H1 (cell line): ENCODE results near the gene TGM5. TPM values are rescaled to one million over a fixed set of nuclear protein-coding genes. Genes with fewer than 3 reads are reported as not detected.
"Not testable (repeated sequence)": the region's sequence is repeated elsewhere in the genome, so short reads cannot be mapped to it uniquely, and the experiment has no call there.

Source experiments
- CTCF ChIA-PET: fragments of 300-600 bp; sonication (Branson Sonifier 250); formaldehyde crosslinking; loops from one replicate; lab custom pipeline; 2021; ENCODE audit not compliant: partially characterized antibody; lab: Charles Lee
- POLR2A ChIA-PET: fragments of 300-600 bp; sonication (Branson Sonifier 250); formaldehyde crosslinking; loops from one replicate; lab custom pipeline; 2021; ENCODE audit warnings: inconsistent platforms; ENCODE audit not compliant: partially characterized antibody; lab: Charles Lee
- DNase-seq, 2 experiments: peaks; one replicate each; pipeline versions ENCODE4 v3.0.0 to v3.0.0-alpha.2; 2010 to 2022; ENCODE audit warnings: low spot score in 2 of 2, low read depth in 1 of 2, mixed read lengths in 1 of 2
- FAIRE-seq: peaks from 2 replicates; lab custom pipeline; 2011; peaks lifted over from hg19 to GRCh38; lab: Jason Lieb, UNC
- H2AFZ ChIP-seq: 2 replicates; pipeline ENCODE4 v1.8.1; 2012; ENCODE audit warnings: low read length, inconsistent platforms
- H2AK5ac ChIP-seq: 2 replicates; pipeline ENCODE4 v1.6.1; 2013; ENCODE audit warnings: low read depth, low read length
- H2BK120ac ChIP-seq: replicated peaks from 2 replicates; pipeline ENCODE3; 2013; ENCODE audit warnings: low read depth, low read length, inconsistent platforms
- H2BK12ac ChIP-seq: 2 replicates; pipeline ENCODE4 v1.6.1; 2013; ENCODE audit warnings: low read depth, low read length
- H2BK15ac ChIP-seq: 2 replicates; pipeline ENCODE4 v1.6.1; 2013; ENCODE audit warnings: low read length
- H2BK20ac ChIP-seq: 2 replicates; pipeline ENCODE4 v1.6.1; 2013; ENCODE audit warnings: low read length
- H2BK5ac ChIP-seq: 2 replicates; pipeline ENCODE4 v1.6.1; 2013; ENCODE audit warnings: low read depth, low read length
- H3K14ac ChIP-seq: 2 replicates; pipeline ENCODE4 v1.6.1; 2013; ENCODE audit warnings: inconsistent platforms; ENCODE audit not compliant: insufficient read length
- H3K18ac ChIP-seq: 2 replicates; pipeline ENCODE4 v1.6.1; 2013; ENCODE audit warnings: low read length; ENCODE audit errors: extremely low read depth
- H3K23ac ChIP-seq: 2 replicates; pipeline ENCODE4 v1.6.1; 2013; ENCODE audit warnings: inconsistent platforms; ENCODE audit not compliant: insufficient read length
- H3K23me2 ChIP-seq: 2 replicates; pipeline ENCODE4 v1.6.1; 2013; ENCODE audit warnings: low read depth, low read length
- H3K27ac ChIP-seq: 2 replicates; pipeline ENCODE4 v1.6.1; 2011; ENCODE audit warnings: low read depth, low read length, inconsistent platforms
- H3K27me3 ChIP-seq, 4 experiments: replicated peaks in 1 of 4; 1 replicate in 1 of 4; 2 replicates in 3 of 4; pipeline versions ENCODE4 v1.6.1 to v1.8.1; 2011 to 2013; ENCODE audit warnings: low read length in 3 of 4, mild to moderate bottlenecking in 3 of 4, inconsistent platforms in 2 of 4, mixed read lengths in 2 of 4, moderate library complexity in 1 of 4; ENCODE audit not compliant: control insufficient read depth in 3 of 4, insufficient read depth in 3 of 4; ENCODE audit errors: extremely low read depth in 1 of 4
- H3K36me3 ChIP-seq, 4 experiments: 2 replicates each; pipeline versions ENCODE4 v1.6.1 to v1.8.1; 2011 to 2013; ENCODE audit warnings: mild to moderate bottlenecking in 4 of 4, low read length in 3 of 4, moderate library complexity in 2 of 4, control low read depth in 1 of 4, inconsistent platforms in 1 of 4; ENCODE audit not compliant: insufficient read depth in 4 of 4, control insufficient read depth in 2 of 4
- H3K4ac ChIP-seq: replicated peaks from 2 replicates; pipeline ENCODE3; 2013; ENCODE audit warnings: low read length, low read depth, mixed read lengths, inconsistent platforms; ENCODE audit not compliant: insufficient read length
- H3K4me1 ChIP-seq, 4 experiments: replicated peaks in 1 of 4; 1 replicate in 1 of 4; 2 replicates in 3 of 4; pipeline versions ENCODE4 v1.6.1 to v1.8.1; 2011 to 2013; ENCODE audit warnings: low read length in 3 of 4, inconsistent platforms in 2 of 4, mixed read lengths in 1 of 4; ENCODE audit not compliant: insufficient read depth in 4 of 4, control insufficient read depth in 3 of 4
- H3K4me2 ChIP-seq, 2 experiments: 2 replicates each; pipeline versions ENCODE4 v1.6.1 to v1.8.1; 2011 to 2013; ENCODE audit warnings: low read depth in 2 of 2, low read length in 2 of 2, control low read depth in 1 of 2, inconsistent platforms in 1 of 2, mild to moderate bottlenecking in 1 of 2; ENCODE audit not compliant: insufficient read depth in 1 of 2
- H3K4me3 ChIP-seq, 4 experiments: fragments of 200-600, 300-600 bp in 1 of 4; sonication (generic), shearing (Covaris generic), sonication (Bioruptor Twin) in 1 of 4; 2 replicates each; pipeline versions ENCODE4 v1.5.1 to v1.8.1; 2011 to 2016; ENCODE audit warnings: low read length in 4 of 4, low read depth in 3 of 4, control low read depth in 2 of 4, inconsistent platforms in 2 of 4, mild to moderate bottlenecking in 2 of 4, mixed read lengths in 1 of 4, moderate library complexity in 1 of 4; ENCODE audit not compliant: insufficient read depth in 2 of 4; ENCODE audit errors: extremely low read depth in 1 of 4
- H3K56ac ChIP-seq: replicated peaks from 2 replicates; pipeline ENCODE3; 2013; ENCODE audit warnings: low read depth, mild to moderate bottlenecking, mixed read lengths, low read length, inconsistent platforms; ENCODE audit not compliant: insufficient read length
- H3K79me1 ChIP-seq: 2 replicates; pipeline ENCODE4 v1.6.1; 2013; ENCODE audit warnings: low read depth, low read length, control low read depth
- H3K79me2 ChIP-seq, 2 experiments: 2 replicates each; pipeline versions ENCODE4 v1.6.1 to v1.8.1; 2012 to 2013; ENCODE audit warnings: low read length in 2 of 2, mild to moderate bottlenecking in 2 of 2, inconsistent platforms in 1 of 2; ENCODE audit not compliant: insufficient read depth in 2 of 2, control insufficient read depth in 1 of 2
- H3K9ac ChIP-seq, 4 experiments: replicated peaks in 1 of 4; 1 replicate in 1 of 4; 2 replicates in 3 of 4; pipeline versions ENCODE4 v1.6.1 to v1.8.1; 2011 to 2013; ENCODE audit warnings: low read depth in 3 of 4, low read length in 3 of 4, control low read depth in 2 of 4, mild to moderate bottlenecking in 2 of 4, moderate library complexity in 2 of 4, inconsistent platforms in 1 of 4; ENCODE audit errors: extremely low read depth in 1 of 4
- H3K9me3 ChIP-seq, 2 experiments: 2 replicates each; pipeline versions ENCODE4 v1.6.1 to v1.8.1; 2012 to 2013; ENCODE audit warnings: mild to moderate bottlenecking in 2 of 2, moderate library complexity in 2 of 2, control low read depth in 1 of 2, inconsistent platforms in 1 of 2, low read depth in 1 of 2, low read length in 1 of 2, mixed read lengths in 1 of 2; ENCODE audit not compliant: insufficient read depth in 2 of 2
- H4K20me1 ChIP-seq, 2 experiments: replicated peaks in 1 of 2; 2 replicates each; pipeline versions ENCODE3 to v1.8.1; 2011 to 2013; ENCODE audit warnings: inconsistent platforms in 2 of 2, low read length in 2 of 2, mild to moderate bottlenecking in 1 of 2; ENCODE audit not compliant: insufficient read depth in 2 of 2, control insufficient read depth in 1 of 2
- H4K5ac ChIP-seq: 2 replicates; pipeline ENCODE4 v1.6.1; 2013; ENCODE audit warnings: low read length, low read depth, mixed read lengths, inconsistent platforms; ENCODE audit not compliant: insufficient read length
- H4K8ac ChIP-seq: 2 replicates; pipeline ENCODE4 v1.8.0; 2013; ENCODE audit warnings: mild to moderate bottlenecking, moderate library complexity, low read length, inconsistent platforms; ENCODE audit not compliant: insufficient read depth; ENCODE audit errors: extremely low read depth
- H4K91ac ChIP-seq: replicated peaks from 2 replicates; pipeline ENCODE3; 2013; ENCODE audit warnings: low read length, mixed read lengths, inconsistent platforms; ENCODE audit not compliant: insufficient read length
- WGBS, 2 experiments: shearing (Covaris generic) in 1 of 2; methylation state at CpG; one replicate each; pipeline versions ENCODE4 v1.1.6 to v1.1.7; 2013 to 2015; ENCODE audit warnings: low lambda C conversion rate in 2 of 2, mixed read lengths in 2 of 2, inconsistent platforms in 1 of 2, low coverage in 1 of 2, missing lambda C conversion rate in 1 of 2; ENCODE audit not compliant: insufficient replicate concordance in 2 of 2, insufficient coverage in 1 of 2, insufficient read length in 1 of 2; ENCODE audit errors: extremely low coverage in 1 of 2, missing lambda C conversion rate in 1 of 2; 5-methylcytosine and 5-hydroxymethylcytosine counted together
- polyA plus RNA-seq, 7 experiments: library from polyadenylated mRNA; depleted of rRNA in 3 of 7; stranded (reverse) in 5 of 7; unstranded in 2 of 7; fragments of >200 nt in 5 of 7; fragments of 200-250 nt in 2 of 7; gene quantifications; 1 replicate in 5 of 7; 2 replicates in 1 of 7; 4 replicates in 1 of 7; pipeline versions ENCODE4 v1.2.1 to v1.2.3, GENCODE V29; 2011 to 2013; ENCODE audit warnings: missing spikeins in 2 of 7, mixed read lengths in 2 of 7
- total RNA-seq: library from RNA; stranded (reverse); fragmentation: NEBNext Ultra II Directional; extraction: Animal tissue kit (Norgen Biotek cat#: 25700); gene quantifications from 2 replicates; pipeline ENCODE4 v1.2.1, GENCODE V29; 2021

TGM5 gene
- total and polyA plus RNA-seq, 2 of the 8 experiments (the other 6 are each of a cell fraction or from before 2014, with no cell fraction given) = not detected

DNA sequence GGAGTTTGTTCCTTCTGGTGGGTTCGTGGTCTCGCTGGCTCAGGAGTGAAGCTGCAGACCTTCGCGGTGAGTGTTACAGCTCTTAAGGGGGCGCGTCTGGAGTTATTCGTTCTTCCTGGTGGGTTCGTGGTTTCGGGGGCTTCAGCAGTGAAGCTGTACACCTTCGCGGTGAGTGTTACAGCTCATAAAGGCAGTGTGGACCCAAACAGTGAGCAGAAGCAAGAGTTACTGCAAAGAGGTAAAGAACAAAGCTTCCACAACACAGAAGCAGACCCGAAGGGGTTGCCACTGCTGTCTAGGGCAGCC, 40.8 kb downstream of the TGM5 start:
- not testable (repeated sequence) for H2BK15ac ChIP-seq, H2BK20ac ChIP-seq, H2BK120ac ChIP-seq, H3K4me2 ChIP-seq, H3K14ac ChIP-seq, H4K20me1 ChIP-seq, H3K36me3 ChIP-seq, DNase-seq, H3K4me1 ChIP-seq, H2AFZ ChIP-seq, H3K9ac ChIP-seq, H3K79me2 ChIP-seq, H2AK5ac ChIP-seq, H4K5ac ChIP-seq, FAIRE-seq, H3K23ac ChIP-seq, H3K18ac ChIP-seq, H3K4me3 ChIP-seq, H3K27ac ChIP-seq, H3K9me3 ChIP-seq, H3K23me2 ChIP-seq, H3K4ac ChIP-seq, H4K91ac ChIP-seq, H2BK12ac ChIP-seq, H3K27me3 ChIP-seq, H3K79me1 ChIP-seq, H2BK5ac ChIP-seq, H4K8ac ChIP-seq, H3K56ac ChIP-seq
- POLR2A ChIA-PET = interaction anchor here (0.7 to 1.2 kb wide), 2 partner anchors 9 to 18 kb away, joined by 3 read pairs; no protein-coding TSS in a partner anchor
- WGBS, 2 experiments = 91% methylated on average over 12 of the region's 12 CpGs; no CpG with 5 or more reads in 1 of the 2 experiments
- CTCF ChIA-PET = interaction anchor here (0.6 to 9.7 kb wide), 38 partner anchors 9 to 674 kb away, joined by 3 to 178 read pairs (median 6); partner anchors contain the start of genes TGM5 and TGM7
